Fibroblast of peridontal ligament (primary cell): ENCODE results near the gene C16orf78.

ENCODE experiments used
- DNase-seq: peaks from one replicate; pipeline ENCODE4 v3.0.0-alpha.2; 2010; ENCODE audit errors: extremely low read depth

Gene C16orf78

GRCh38 chr16:49395021-49395420, 21.4 kb downstream of the C16orf78 start:
- DNase-seq = no peak

DNA sequence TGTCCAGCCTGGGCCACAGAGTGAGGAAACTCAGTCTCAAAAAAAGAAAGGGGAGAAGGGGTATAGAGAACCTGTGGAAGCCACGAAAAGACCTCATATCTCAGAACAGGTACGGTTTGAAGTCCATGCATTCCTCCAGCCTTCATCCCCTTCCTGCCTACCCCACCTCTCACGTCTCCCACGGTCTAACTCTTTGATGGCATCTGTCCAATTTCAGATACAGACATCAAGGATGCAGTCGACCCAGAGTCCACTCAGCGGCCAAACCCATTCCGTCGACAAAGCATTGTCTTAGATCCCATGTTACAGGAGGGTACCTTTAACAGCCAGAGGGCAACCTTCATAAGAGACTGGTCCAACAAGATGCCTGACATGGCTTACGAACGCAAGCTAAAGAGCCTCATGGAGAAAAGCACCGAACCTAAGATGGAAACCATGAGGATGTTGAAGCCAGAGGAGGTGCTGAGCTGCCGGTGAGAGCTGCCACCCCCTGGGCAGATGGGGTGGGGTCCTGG, 22.7 kb downstream of the C16orf78 start:
- DNase-seq = no peak

GRCh38 chr16:49398761-49399160, 25.2 kb downstream of the C16orf78 start:
- no peak for DNase-seq

- DNase-seq = no peak
These were observed 26.2 kb downstream of the C16orf78 start for GRCh38 chr16:49399594-49400364.

GRCh38 chr16:49400611-49401010, 27.0 kb downstream of the C16orf78 start:
- DNase-seq = no peak

- no peak for DNase-seq
These were observed 31.5 kb downstream of the C16orf78 start for GRCh38 chr16:49405123-49405522.

DNA sequence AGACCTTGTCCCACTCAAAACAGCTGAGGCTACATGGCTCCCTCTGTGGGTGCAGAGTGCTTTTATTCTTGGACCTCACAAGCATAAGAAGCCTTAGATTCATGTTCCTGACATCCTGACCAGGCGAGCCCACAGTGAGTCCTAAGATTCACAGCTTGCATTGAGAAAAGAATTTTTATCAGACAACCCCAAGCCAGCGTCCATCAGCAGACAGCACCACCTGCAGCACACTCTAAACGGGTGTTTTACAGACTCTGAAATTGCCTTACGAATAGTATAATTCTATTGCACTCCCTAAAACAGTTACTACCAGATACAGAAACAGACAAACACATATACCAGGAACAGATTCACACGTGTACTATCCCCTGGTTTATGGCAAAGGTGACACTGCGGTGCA, 31.9 kb downstream of the C16orf78 start:
- DNase-seq = no peak

DNA sequence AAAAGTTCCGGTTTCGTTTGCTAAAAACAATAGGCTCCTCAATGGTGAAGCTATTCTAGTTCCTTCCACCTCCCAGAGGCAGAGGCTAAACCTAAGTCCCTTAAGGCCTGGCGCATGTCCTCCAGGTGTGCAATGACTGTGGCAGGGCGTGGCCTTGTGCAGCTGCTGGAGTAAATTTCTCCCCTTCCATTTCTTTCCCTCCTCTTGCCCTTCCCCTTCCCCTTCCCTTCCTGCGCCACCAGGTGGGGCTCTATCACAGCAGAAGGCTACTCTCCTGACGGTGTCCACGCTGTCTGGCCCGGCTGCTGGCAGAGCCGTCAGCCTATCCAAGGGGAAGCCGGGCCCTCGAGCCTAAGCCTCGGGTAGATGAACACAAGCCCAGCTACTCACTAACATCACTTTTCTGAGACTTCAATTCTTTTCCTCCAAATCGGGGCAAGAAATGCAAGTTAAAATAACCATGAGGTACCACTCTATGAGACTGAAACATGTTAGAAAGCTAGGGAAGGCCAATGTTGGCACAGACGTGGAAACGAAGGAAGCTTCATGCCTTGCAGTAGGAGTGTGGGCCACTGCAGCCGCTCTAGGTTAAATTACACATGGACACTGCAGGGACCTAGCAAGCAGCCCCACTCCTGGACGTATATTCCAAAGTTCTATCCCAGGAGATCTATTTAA, 34.4 kb downstream of the C16orf78 start:
- peak; percentile 62 for DNase-seq

DNA sequence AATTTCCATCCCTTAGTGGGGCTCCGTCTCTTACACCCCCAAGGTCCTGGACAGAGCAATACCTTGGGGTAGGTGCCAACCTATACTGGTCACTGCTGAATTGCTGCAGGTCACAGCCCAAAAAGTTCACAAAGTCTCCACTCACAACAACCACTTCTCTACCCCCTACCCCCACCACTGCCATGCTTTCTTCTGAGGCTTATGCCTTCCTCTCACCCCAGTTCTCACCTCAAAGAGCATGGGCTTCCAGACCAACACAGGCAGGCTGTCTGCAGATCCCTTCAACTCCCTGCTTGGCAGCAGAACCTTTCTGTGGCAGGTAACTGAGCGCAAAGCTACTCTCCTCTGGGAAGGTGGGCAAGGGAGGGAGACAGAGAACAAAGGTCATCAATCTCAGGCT, 35.5 kb downstream of the C16orf78 start:
- DNase-seq = no peak

DNA sequence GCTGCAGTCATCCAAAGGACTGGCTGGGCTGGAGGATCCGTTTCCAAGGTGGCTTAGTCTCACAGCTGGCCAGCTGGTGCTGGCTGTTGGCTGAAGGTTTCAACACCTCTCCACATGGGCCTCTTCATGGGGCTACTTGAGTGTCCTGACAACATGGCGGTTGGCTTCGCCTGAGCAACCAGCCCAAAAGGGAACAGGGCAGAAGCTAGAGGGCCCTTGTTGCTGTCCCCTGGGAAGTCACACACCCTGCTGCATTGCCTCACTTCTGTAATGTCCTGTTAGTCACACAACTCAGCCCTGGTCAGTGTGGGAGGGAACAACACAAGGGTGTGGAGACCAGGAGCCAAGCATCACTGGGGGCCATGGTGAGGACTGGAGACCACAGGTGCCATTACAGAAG, 36.6 kb downstream of the C16orf78 start:
- no peak for DNase-seq

DNA sequence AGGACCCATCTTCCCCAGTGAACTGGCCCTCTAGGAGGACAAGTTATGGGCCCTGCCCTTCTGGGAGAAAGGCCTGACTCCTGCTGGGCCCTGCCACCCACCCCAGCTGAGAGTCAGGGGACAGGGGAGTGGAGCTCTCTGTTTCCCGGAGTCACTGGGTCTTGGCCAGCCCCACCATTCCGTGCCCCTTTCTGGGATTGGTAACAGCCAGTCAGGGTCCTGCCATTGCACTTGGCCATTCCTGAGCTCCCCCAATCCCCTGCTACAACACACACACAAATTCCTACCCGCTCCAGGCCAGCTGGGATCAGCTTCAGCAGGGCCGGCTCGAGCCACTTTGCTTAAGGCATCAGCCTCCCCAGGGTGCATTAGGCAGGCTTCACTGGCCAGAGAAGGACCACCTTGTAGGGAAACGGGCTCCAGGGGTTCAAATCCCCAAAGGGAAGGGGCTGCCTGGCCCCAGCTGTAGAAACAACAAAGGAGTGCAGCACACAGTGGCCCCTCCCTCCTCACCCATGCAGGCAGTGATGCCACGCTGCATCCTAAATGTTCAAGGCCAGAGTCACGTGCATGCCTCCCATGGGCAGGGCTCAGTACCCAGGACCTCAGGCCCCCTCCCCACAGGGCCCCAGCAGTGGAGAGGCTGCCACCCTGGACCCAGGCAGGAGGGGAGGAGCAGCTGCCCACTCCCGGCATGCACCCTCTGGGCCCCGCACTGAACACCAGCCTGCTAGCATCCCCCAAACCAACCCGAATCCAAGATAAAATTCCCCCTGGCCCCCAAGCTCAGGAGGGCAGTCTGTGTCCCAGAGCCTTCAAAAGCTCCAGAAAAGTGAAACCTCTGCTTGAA, 37.7 kb downstream of the C16orf78 start:
- DNase-seq = no peak

- no peak for DNase-seq
These were observed 41.1 kb downstream of the C16orf78 start for GRCh38 chr16:49414671-49415070.

- DNase-seq = no peak
These were observed 41.5 kb downstream of the C16orf78 start for GRCh38 chr16:49415083-49415482.

DNA sequence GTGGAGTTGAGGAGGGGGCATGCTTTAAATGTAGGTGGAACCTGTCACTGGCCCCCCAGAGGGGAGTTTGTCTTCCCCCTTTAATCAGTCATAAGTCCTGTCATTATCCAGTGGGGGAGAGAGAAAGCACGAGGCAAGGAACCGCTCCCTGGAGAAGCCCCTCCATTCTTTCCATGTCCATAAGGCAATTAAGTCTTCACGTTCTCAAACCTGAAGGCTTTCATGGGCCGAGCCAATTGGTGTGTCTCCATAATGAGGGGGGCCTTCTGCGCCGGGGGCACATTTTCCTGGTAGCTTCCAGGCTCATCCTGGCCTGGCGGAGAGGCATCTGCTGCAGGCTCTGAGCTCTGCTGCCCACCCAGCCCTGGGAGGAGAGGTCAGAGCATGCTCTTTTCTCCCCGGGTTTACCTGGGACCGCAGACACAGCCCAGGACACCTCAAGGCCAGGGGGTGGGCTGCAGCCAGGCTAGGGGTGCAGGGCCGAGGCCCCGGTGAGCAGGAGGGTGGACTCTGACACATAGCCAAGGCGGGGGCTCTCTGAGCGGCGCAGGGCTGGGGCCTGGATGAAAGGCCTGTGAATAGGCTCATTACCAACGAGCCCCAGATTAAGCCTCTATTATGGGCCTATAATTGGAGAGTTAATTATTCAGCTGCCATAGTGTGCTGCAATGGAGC, 42.5 kb downstream of the C16orf78 start:
- DNase-seq = no peak

GRCh38 chr16:49417354-49417753, 43.8 kb downstream of the C16orf78 start:
- no peak for DNase-seq

- no peak for DNase-seq
These were observed 45.4 kb downstream of the C16orf78 start for GRCh38 chr16:49419006-49419405.

GRCh38 chr16:49419862-49420261, 46.3 kb downstream of the C16orf78 start:
- DNase-seq = no peak

GRCh38 chr16:49422896-49423295, 49.3 kb downstream of the C16orf78 start:
- no peak for DNase-seq

DNA sequence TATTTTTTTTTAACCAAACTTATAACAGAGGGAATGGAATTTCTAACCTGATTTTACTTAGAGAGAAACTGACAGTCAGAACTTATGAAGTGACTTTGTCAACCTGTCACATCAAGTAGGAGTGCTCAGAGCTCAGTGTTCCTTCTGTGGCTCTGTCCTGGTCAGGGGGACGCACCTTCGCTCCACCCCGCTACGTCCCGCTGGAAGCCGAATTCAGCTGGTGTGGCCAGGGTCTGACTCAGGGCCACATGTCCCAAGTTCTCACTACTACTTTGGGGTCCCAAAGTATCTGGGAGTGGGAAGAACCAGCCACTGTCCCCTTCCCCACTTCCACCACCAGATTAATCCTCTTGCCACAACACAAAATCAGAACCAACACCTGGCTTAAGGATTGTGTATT, 51.4 kb downstream of the C16orf78 start:
- no peak for DNase-seq

DNA sequence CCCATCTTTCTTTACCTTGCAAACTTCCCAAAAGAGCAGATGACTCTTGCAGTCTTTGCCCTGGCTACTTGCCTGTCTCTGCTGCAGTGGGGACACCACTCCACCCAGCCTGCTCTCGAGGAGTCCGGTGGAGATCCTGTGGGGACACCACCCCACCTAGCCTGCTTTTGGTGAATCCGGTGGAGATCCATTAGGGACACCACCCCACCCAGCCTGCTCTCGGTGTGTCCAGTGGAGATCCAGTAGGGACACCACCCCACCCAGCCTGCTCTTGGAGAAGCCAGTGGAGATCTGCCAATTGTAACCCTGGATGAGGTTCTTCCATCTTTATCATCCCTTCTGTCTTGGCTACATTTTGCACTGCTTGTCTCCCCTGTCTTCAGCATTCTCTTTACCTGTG, 54.2 kb downstream of the C16orf78 start:
- no peak for DNase-seq

- no peak for DNase-seq
These were observed 55.2 kb downstream of the C16orf78 start for GRCh38 chr16:49428808-49429207.

DNA sequence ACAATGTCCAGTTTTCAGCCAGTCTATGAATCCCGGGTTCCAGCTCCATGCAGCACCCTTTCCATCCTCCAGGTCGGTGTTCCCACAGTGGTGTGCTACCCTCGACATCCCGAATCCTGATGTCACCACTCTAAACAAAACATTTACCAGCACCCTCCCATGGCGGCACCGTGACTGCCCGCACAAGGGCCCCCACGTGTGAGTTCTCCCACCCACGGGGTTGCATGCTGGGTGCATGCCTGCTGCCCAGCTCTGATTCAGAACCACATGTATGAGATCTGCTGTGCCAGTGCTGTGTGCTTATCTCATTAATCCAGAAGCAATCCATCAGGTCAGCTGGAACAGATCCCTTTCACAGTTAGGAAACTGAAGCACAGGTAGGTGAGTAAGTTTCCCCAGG, 57.4 kb downstream of the C16orf78 start:
- DNase-seq = no peak
